Nephron progenitor cell (in vitro differentiated cells): Measurements from ENCODE around the gene MUC5AC.

Source experiments
- DNase-seq: peaks from one replicate; pipeline ENCODE4 v3.0.0; 2021
- H3K27ac Mint-ChIP-seq: 2 replicates; pipeline ENCODE4 v1.8.0; 2021; ENCODE audit warnings: mild to moderate bottlenecking, moderate library complexity, mixed read lengths
- H3K27me3 Mint-ChIP-seq: 2 replicates; pipeline ENCODE4 v1.8.0; 2021; ENCODE audit warnings: mild to moderate bottlenecking, low read depth, mixed read lengths; ENCODE audit not compliant: poor library complexity
- H3K36me3 Mint-ChIP-seq: 2 replicates; pipeline ENCODE4 v1.8.0; 2021; ENCODE audit warnings: low read depth, mixed read lengths
- H3K4me1 Mint-ChIP-seq: 2 replicates; pipeline ENCODE4 v1.8.0; 2021; ENCODE audit warnings: mixed read lengths
- H3K4me3 Mint-ChIP-seq: 2 replicates; pipeline ENCODE4 v1.8.0; 2021; ENCODE audit warnings: mild to moderate bottlenecking, moderate library complexity, mixed read lengths
- H3K9me3 Mint-ChIP-seq: 2 replicates; pipeline ENCODE4 v1.8.0; 2021; ENCODE audit warnings: mild to moderate bottlenecking, moderate library complexity, mixed read lengths
- TF ChIP-seq, protein P1 (sequence below): fragments of 200-600 bp; sonication (generic); IDR thresholded peaks from 2 replicates; pipeline ENCODE4 v1.5.0; 2021; ENCODE audit warnings: antibody characterized with exemption

The MUC5AC gene

DNA sequence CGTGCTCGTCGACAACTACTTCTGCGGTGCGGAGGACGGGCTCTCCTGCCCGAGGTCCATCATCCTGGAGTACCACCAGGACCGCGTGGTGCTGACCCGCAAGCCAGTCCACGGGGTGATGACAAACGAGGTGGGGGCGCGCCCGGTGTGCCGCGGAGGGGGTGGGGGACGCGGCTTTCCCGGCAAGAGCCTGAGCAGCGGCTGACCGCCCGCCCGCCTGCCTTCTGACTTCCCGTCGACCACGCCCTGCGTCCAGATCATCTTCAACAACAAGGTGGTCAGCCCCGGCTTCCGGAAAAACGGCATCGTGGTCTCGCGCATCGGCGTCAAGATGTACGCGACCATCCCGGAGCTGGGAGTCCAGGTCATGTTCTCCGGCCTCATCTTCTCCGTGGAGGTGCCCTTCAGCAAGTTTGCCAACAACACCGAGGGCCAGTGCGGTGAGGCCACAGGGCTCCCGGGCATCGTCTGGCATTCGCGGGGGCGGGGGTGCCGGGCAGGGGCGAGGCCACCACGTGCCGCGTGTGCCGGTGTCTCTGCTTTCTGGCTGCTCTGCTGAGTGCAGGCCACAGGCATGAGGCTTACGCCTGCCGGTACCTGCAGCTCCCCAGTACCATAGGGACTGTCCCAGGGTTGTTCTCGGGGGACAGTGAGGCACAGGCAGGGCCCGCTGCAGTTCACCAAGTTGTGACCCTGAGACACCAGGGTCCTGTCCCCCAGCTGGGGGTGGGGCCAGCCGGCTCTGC is 36.7 kb downstream of the MUC5AC start:
- DNase-seq, result no peak
- TF ChIP-seq, protein P1, sequence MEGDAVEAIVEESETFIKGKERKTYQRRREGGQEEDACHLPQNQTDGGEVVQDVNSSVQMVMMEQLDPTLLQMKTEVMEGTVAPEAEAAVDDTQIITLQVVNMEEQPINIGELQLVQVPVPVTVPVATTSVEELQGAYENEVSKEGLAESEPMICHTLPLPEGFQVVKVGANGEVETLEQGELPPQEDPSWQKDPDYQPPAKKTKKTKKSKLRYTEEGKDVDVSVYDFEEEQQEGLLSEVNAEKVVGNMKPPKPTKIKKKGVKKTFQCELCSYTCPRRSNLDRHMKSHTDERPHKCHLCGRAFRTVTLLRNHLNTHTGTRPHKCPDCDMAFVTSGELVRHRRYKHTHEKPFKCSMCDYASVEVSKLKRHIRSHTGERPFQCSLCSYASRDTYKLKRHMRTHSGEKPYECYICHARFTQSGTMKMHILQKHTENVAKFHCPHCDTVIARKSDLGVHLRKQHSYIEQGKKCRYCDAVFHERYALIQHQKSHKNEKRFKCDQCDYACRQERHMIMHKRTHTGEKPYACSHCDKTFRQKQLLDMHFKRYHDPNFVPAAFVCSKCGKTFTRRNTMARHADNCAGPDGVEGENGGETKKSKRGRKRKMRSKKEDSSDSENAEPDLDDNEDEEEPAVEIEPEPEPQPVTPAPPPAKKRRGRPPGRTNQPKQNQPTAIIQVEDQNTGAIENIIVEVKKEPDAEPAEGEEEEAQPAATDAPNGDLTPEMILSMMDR, result no peak

DNA sequence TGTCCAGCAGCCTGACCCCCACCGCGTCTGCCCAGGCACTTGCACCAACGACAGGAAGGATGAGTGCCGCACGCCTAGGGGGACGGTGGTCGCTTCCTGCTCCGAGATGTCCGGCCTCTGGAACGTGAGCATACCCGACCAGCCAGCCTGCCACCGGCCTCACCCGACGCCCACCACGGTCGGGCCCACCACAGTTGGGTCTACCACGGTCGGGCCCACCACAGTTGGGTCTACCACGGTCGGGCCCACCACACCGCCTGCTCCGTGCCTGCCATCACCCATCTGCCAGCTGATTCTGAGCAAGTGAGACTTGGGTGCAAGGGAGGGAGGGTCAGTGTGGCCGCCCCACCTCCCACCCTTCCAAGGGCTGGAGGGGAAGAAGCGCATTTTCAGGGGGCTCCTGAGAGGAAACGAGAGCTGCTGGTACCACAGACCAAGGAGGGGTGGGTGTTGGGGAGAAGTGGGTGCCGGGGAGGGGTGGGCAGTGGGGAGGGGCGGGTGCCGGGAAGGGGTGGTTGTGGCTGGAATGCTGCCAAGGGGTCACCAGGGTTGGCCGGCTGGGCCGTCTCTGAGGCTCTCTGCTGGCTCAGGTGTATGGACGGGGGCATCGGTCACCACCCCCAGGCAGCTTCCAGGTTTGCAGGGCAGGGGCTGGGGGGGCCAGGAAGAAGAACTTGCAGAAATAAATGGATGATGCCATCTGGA is 37.4 kb downstream of the MUC5AC start:
- peaks cover 10% of the 10 kb centered on the region for H3K9me3 Mint-ChIP-seq
- no peaks in the 10 kb centered on the region for H3K27me3 Mint-ChIP-seq
- H3K4me3 Mint-ChIP-seq, result no peak overlapping the region
- no peaks in the 10 kb centered on the region for H3K36me3 Mint-ChIP-seq
- no peaks in the 10 kb centered on the region for H3K4me1 Mint-ChIP-seq
- DNase-seq, result no peak
- H3K27ac Mint-ChIP-seq, result no peak overlapping the region
- TF ChIP-seq, protein P1, result no peak

More for the DNA sequence above, 36.7 kb downstream of the MUC5AC start:
- H3K4me3 Mint-ChIP-seq, result no peak overlapping the region
- H3K36me3 Mint-ChIP-seq, result no peaks in the 10 kb centered on the region
- H3K27ac Mint-ChIP-seq, result no peak overlapping the region
- peaks cover 10% of the 10 kb centered on the region for H3K9me3 Mint-ChIP-seq
- no peaks in the 10 kb centered on the region for H3K27me3 Mint-ChIP-seq
- no peaks in the 10 kb centered on the region for H3K4me1 Mint-ChIP-seq

- Mint-ChIP-seq H3K9me3 (peaks cover 10% of the 10 kb centered on the region), H3K36me3 (no peaks in the 10 kb centered on the region), H3K27ac (no peak overlapping the region), H3K27me3 (no peaks in the 10 kb centered on the region), H3K4me3 (no peak overlapping the region), H3K4me1 (no peaks in the 10 kb centered on the region)
- DNase-seq, result no peak
- TF ChIP-seq, protein P1, result no peak
These were observed 38.1 kb downstream of the MUC5AC start for GRCh38 chr11:1195682-1196515.

DNA sequence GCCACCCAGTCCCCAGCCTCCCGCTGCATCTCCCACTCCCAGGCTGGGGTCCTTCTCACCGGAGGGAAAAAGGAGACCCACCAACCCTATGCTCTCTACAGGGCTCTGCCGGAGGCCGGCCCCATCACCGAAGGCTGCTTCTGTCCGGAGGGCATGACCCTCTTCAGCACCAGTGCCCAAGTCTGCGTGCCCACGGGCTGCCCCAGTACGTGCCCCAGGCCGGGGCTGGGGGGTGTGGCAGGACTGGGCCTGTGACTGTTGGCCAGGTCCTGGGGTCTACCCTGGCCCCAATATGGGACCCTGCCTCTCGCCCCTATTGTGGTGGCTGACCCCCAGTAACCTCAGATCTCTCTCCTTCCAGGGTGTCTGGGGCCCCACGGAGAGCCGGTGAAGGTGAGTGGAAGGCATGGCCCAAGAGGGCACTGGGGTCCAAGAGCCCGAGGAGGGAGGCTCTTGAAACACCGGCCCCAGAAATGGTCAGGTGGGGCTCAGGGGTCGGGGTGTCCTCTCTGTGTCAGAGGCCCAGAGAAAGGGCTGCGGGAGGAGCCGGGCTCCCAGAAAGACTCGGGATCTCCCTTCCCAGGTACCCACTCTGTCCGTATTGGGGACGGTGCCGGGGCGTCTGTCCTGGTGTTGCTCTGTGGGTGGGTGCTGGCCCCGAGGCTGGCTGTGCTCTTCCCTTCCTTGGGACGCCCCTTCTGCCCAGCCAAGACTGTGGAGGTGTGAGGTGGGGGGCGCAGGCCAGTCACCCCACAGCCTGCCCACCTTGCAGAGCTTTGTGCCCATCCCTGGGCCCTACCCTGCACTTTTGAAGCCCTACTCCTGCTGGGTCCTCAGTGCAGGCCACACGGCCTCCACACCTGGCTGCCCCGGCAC is 39.0 kb downstream of the MUC5AC start:
- DNase-seq, result no peak
- Mint-ChIP-seq H3K4me1 (no peaks in the 10 kb centered on the region), H3K4me3 (no peak overlapping the region), H3K27me3 (no peaks in the 10 kb centered on the region), H3K9me3 (peaks cover 10% of the 10 kb centered on the region), H3K36me3 (no peaks in the 10 kb centered on the region), H3K27ac (no peak overlapping the region)
- TF ChIP-seq, protein P1, result no peak

DNA sequence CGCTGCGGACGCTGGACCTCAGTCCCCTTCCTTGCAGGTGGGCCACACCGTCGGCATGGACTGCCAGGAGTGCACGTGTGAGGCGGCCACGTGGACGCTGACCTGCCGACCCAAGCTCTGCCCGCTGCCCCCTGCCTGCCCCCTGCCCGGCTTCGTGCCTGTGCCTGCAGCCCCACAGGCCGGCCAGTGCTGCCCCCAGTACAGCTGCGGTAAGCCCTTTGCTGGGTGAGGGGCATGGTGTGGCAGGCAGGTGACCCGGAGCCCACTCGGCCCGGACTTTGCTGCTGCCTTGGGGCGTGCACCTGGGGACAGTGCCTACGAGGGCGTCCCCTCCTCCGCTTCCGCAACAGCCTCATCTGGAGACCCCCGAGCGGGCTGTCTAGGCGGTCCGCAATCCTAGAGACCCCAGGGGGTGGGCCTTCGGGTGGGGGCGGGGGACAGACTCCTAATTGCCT is 39.7 kb downstream of the MUC5AC start:
- H3K4me1 Mint-ChIP-seq, result no peaks in the 10 kb centered on the region
- no peak for DNase-seq
- no peak overlapping the region for H3K4me3 Mint-ChIP-seq
- H3K27ac Mint-ChIP-seq, result no peak overlapping the region
- TF ChIP-seq, protein P1, result no peak
- H3K36me3 Mint-ChIP-seq, result no peaks in the 10 kb centered on the region
- H3K9me3 Mint-ChIP-seq, result peaks cover 6% of the 10 kb centered on the region
- H3K27me3 Mint-ChIP-seq, result no peaks in the 10 kb centered on the region
